Activated T-helper 1 cell treated with Interleukin-2 at 50 U/mL for 16 hours (primary cell): ENCODE results near the gene KIAA1328.
"Not testable (repeated sequence)": the region's sequence is repeated elsewhere in the genome, so short reads cannot be mapped to it uniquely, and the experiment has no call there.

Experiments used
- DNase-seq: peaks from one replicate; pipeline ENCODE4 v3.0.0-alpha.2; 2020; ENCODE audit warnings: low read depth

Gene KIAA1328

DNA sequence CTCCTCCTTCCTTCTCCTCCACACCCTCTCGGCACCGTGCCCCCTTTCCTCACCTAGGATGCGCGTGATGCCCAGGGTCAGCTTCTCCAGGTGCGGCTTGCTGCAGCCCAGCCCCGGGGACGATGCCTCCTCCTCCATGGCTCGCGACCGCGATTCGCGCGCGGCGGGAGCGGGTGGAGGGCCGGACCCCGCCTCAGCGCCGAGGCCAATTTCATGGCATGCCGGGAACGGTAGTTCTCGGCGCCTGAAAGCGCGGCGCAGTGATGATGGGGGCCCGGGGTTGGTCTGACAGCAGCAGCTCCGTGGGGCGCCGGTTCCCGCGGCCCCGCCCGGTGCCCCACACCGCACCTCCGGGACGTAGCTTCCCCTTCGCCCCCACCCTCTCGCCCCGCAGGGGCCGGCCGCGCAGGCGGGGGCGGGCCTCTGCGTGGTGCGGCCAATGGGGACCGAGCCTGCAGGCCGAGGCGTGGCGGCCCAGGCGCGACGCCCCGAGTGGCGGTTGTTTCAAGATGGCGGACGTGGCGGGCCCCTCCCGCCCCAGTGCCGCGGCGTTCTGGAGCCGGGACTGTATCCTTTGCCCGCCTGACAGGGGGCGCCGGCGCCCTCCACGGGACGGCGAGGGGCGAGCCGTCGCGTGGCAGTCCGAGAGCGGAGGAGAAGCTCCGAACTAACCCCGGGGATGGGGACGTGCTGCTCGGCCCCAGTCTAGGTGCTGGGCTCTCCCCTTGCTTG lies at the start of gene KIAA1328, which contains the start of gene TPGS2:
KIAA1328 (plus strand) TSS at position 498 of the 732 bp plus-strand sequence; CDS start at position 510, 12 bp downstream.
TPGS2 (minus strand) TSS at position 373 of the 732 bp plus-strand sequence; CDS start at position 138, 235 bp downstream.
- DNase-seq: peak; percentile 82

DNA sequence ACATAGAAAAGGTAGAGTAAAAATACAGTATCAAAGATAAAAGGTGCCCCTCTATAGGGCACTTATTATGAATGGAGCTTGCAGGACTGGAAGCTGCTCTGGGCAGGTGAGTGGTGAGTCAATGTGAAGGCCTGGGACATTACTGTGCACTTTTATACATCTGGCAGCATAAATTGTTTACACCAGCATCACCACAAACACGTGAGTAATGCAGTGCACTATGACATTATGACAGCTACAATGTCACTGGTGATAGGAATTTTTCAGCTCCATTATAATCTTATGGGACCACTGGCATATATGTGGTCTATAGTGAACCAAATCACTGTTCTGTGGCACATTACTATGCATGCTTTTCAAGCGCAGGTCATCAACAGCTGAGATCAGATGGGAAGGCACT lies 48.2 kb upstream of the KIAA1328 start:
- no peak for DNase-seq

DNA sequence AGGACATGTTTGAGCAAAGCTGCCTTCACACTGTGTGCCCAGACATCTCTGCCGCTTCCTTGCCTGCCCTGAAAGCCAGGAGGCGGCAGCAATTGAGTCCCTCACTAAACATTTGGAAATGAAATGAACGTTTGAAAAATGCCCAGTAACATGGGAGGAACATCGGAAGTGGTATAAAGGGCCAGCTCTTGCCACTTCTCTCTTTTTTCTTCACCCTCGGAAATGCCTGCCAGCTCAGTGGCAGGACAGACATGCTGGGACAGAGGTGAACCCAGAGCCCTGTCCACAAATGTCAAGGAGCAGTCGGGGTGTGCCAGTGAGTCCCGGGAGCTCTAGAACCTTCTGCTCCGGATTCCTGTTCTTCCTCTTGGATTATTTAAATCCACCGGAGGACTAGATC lies 46.2 kb upstream of the KIAA1328 start:
- DNase-seq: no peak

DNA sequence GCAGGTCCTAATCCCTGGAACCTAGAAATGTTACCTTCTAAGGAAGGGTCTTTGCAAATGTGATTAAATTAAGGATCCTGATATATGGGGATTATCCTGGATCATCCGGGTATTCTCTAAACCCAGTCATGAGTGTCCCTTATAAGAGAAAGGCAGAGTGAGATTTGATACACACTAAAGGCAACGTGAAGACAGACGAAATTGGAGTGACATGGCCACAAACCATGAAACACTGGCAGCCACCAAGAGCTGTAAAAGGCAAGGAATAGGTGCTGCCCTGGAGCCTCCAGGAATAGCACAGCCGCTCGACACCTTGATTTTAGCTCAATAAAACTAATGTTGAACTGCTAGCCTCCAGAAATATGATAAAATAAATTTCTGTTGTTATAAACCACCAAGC lies 45.1 kb upstream of the KIAA1328 start:
- no peak for DNase-seq

DNA sequence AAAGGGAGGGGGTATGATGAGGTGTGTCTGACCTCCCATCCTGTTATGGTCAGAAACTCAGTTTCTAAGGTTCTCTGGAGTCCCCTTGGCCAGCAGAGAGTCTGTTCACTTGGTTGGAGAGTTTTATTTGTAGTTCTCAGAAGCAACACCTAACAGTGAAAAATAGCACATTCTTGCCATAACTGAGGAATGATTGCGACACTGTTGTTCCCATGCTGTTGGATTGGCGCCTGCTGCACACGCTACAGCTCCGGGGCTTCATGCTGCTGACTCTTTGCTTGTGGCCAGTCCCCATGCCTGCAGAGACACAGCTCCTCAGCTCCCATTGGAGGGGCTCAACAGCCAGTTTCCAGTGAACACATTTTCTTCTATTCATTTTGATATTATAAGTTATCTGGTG lies 42.2 kb upstream of the KIAA1328 start:
- DNase-seq: no peak

DNA sequence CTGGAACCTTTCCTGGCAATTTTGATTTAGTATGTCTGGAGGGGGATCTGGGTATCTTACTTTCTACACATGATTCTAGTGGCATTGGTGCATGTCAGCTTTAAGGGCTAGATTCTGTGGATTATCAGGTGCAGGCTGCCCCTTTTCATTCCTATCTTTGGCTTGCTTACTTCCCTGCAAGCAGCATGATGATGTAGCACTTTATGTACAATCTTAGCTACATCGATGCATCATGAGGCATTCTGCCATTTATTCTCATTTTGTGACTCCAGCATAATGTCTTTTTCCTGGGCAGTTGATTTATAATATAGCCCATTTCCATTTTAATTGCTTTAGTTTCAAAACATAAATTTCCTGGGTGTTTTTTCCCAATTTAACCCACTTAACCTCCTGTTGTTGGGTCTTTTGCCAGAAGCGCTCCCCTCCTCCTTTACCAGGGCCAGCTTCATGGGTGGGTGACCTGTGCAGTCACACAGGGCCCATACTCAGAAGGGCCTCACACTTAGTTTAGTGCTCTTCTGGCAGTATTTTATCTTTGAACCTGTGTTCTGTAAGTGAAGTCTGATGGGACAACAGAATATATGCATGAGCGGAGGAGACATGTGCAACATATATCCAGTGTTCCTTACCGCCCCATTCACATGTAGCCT lies 36.2 kb upstream of the KIAA1328 start:
- no peak for DNase-seq

DNA sequence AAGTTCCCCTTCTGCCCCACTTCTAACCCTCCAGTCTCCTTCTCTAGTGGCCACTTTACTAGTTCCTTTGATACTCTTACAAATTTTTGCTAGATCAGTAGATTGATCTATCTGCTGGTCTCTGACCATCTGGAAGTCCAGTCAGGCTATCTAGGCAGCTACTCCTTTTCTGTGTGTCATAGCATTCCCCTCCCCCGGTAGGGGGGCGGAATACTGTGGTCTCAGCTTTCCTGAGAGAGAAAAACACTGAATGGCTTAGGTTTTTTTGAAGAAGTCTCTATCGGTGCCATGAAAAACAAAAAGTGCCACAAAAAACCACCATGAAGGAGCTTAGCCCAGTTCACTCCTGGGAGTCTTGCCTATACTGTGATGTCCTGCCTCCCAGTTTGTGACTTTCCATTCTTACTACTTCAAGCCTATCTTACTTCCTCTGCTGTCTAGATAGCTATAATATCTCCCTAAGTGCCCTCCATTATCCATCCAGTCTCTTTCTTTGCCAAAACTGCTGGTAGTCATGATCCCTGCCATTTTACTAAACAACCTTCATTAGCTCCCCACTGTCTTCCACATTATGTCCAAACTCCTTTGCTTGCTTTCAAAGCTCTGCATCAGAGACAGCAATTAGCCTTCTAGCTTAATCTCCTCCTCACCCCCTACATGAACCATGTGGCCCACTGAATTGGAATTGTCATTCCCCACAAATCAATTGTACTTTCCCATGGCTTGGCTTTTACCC lies 30.0 kb upstream of the KIAA1328 start:
- no peak for DNase-seq

DNA sequence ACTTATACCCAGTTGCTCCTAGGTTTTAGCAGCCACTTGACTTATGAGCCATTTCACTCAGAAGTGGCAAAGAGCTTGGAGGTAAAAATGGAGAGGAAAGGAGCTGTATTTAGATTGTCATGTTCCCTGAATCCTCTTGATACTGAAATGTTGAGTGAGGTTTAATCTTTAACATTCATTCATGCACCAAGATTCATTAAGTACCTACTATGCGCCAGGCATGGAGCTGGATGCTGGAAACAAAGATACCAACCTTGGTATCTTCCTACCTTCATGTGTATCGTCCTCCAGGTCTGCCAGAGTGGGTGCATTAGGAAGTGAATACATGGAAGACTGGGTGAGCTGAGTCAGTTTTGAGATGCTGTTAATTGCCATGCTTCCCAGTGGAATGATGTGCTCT lies 23.8 kb upstream of the KIAA1328 start:
- DNase-seq: no peak

DNA sequence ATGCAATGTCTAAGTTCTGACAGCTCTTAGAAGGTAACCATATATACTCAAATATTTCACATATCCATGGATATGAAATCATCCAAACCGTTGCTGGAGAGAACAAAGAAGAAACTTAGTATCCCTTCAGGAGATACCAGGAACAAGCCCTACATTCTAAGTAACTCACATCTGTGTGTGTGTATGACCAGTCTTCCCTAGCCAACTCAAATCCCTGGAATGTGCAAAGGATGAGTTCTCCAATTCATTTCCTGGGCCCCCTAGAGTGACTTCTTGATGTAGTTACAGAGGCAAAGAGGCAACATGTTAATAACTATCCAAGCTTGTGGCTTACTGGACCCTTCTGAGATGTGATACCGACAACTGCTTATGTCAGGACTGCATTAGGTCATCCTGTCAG lies 20.2 kb upstream of the KIAA1328 start:
- DNase-seq: no peak

DNA sequence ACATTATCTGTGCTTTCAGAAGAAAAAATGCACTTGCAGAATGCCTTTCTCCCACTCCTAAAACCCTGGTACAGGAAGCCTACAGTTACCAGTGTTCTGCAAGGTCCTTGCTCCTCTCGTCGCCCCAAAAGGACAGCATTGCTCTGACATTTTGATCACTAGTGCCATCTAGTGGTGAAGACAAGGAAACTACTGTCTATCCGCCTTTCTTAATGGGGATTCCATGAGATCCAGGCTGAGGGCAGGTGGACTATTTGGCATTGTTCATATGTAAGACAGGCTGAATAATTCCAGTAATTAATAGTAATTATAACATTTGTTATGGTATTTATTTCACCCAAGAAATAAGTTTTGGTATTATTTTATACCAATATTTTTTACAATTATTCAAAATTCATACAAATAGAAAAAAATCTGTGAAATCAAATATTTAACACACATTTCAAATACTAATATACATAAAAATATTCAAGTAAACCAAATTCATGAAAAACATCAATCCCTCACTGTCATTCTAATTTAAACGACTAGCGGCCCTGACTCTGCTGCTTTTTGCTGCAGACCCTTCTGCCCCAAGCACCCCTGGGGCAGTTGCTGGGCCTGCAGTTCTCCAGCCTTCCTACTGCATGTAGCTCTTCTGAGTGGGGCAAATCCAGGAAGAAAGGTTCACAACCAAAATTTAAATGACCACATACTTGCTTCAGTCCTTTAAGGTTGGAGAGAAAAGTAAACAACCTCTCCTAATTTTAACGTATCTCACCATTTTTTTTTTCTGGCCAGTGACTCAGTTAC lies 19.1 kb upstream of the KIAA1328 start:
- DNase-seq: no peak

DNA sequence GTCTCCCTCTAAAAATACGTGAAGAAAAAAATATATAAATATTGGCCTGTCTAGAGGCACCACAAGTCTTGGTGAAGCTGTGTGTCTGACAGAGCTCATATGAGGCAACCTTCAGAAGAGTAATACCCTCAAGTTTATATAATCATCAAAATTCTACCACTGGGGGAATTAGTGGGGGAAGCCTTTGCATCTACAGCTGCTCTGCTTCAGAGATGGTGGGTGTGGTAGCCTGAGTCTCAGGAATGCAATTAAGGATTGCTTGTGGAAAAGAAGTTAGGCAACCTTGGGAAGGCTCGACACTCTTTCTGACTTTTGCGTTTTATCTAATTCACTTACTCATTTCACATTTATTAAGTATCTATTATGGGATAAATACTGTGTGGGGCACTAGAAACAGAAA lies 17.5 kb upstream of the KIAA1328 start:
- no peak for DNase-seq

DNA sequence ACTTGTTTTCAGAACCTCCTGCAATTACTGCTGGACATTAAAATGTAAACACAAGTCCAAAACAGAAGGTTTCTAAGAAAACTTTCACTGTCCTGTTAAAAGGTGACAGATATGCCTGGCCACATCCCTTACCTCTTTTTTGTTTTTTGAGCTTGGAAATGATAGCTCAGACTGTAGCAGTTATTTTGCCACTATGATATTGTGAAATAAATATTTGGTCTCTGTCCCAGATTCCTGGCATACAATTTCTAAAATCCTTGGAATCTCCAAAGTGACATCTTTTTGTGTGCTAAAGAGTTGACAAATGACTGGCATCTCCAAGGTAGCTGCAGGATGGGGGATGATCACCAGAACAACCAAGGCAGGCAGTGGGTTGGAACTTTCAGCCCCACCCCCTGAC lies 17.0 kb upstream of the KIAA1328 start:
- DNase-seq: no peak

DNA sequence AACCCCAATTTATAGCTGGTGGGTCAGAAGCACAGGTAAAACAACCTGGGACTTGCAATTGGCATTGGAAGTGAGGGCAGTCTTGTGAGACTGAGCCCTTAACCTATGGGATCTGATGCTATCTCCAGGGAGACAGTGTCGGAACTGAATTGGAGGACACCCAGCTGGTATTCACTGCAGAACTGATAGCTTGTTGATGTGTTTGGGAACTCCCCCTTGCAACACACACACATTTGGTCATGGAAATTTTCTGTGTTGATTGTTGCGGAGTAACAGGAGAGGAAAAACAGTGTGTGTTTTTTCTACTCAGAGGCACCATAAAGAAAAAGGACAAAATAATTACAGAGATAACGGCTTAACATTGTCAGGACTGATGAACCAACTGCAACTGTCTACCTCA lies 16.2 kb upstream of the KIAA1328 start:
- DNase-seq: no peak

DNA sequence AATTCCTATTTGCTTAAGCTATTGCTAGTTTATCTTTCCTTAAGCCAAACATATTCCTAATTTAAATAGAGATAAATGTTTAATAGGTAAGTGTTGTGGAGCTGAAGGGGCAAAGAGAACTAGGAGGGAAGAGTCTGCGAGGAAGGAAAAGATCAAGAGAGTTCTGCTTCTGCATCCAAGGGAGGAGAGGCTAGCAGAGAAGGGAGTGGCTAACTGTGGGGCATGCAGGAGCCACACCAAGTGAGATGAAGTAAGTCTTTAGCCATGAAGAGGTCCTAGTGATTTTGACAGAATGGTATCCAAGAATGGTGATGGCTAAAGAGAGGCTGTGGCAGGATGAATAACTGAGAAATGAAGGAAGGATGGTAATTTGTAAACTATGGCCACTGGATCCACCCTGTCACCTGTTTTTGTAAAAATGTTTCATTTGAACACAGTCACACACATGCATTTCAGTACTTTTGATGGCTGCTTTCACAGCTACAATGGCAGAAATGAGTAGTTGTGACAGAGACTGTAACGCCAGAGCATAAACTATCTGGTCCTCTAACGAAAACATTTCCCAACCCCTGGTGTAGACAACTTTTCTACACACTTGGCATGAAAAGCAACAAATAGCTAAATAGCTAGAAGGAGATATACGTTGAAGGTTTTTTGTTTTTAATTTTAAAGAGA lies 15.7 kb upstream of the KIAA1328 start:
- DNase-seq: no peak

DNA sequence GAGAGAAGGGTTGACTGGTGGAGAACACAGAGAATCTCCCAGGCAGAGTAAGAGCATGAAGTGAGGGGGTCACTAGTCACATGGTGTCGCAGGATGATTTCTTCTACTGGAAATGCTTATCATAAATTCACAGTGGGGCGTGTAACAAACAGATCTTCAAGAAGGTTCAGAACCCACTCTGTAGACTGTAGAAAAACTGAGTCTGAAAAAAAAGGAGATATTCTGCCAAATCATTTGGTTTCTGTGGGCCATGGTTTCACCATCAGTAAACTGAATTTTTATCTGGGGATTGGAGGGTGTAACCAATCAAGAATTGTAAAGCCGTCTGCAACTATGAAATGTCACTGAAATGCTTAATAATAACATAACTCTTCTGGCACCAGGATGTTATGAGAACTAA lies 15.1 kb upstream of the KIAA1328 start:
- DNase-seq: no peak

DNA sequence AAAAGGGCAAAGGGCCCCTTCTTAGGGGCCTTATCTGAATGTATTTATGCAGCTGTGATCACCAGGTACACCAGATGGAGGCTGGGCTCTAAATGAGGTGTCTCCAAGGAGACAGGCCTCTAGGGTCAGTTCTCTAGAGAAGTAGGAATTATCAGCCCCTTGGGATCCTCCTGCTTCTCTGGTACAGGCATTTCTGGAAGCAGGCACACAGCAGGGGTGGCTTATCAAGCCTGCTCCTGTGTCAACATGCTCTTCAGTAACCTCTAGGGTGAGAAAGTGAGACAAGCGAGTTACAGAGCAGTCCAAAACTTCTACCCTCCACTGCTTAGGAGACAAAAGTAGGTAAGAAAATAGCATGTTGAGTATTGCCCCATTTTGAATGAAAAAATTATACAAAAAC lies 13.9 kb upstream of the KIAA1328 start:
- no peak for DNase-seq

DNA sequence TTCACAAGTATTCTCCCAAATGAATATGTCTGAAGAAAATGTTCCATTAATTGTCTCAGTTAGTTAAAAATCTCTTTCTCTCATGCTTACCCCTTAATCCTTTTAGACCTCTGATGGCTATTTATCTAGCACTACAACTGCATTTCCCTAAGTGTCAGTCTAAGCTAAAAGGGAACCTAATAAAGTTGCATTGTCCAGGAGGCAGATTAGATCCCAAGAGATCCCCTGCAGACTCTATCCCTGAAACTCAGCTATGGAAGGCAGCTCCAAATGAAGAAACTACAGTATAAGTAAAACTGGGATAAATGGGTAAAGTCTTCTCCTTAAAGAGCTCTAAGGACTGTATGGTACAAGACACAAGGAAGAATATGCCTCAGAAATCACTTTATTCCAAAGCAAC lies 12.8 kb upstream of the KIAA1328 start:
- not testable (repeated sequence) for DNase-seq

DNA sequence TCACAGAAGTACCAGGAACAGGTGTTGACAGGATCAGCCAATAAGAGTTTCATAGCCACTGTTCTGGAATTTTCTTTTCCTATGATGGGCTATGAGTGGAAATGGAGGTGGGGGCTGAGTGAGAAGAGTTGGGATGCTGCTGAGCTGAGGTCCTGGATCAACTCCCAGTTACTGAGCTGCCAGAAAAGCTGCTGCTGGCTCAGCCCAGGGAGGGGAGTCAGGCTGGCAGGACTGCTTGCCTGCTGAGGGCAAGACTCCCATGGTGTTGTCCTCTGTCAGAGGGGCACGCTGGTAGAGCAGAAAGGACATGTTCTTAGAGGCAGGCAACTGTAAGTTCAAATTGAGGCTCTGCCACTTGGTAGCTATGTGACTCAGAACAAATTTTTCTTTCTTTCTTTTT lies 11.9 kb upstream of the KIAA1328 start:
- no peak for DNase-seq

DNA sequence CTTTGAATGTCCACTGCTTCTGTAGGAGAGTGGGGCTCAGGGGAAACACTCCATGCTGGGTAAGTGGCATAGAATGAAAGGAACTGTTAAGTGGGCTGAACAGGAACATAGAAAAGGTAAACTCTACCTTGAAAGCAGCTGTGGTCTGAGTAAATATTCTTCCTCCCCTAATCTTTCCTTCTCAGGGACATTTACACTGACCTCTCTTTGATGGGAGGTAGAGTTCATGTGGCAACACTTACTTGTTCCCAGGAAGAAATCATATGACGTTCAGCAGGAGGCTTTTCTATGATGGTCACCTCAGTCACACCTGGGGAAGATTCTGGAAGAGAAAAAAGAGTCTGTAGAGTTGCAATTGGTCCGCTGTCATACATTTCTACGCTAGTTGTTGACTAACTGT lies 10.3 kb upstream of the KIAA1328 start:
- no peak for DNase-seq

DNA sequence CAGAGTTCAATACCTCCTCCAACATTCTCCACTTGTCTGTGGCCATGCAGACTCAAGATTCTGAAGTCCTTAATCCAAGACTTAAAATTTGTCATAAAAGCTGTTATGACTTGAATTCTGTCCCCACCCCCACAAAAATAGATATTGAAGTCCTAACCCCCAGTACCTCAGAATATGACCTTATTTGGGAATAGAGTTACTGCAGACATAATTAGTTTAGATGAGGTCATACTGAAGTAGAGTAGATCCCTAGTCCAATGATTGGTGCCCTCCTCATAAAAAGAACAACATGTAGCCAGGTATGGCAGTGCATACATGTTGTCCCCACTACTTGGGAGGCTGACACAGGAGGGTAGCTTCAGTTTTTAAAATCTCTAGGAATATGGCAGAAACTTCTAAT lies 9.3 kb upstream of the KIAA1328 start:
- DNase-seq: no peak

DNA sequence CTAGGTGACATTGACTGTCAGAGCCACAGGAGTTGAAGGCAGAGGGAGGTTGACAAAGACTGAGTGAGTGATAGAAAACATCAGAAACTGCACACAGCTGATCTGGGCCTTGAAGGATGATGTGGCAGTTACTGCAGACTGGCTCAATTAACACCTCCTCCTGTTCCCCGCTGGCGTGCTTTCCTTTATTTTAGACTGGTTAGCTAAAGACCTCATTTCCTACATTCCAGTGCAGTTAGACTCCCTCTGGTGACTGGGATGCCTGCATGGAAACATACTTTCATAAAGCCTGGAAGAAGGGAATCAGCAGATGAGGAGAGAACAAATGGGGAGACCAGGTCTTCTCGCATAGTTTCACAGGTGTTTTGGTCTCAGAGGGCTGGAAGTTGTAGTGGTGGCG lies 7.2 kb upstream of the KIAA1328 start:
- DNase-seq: no peak

DNA sequence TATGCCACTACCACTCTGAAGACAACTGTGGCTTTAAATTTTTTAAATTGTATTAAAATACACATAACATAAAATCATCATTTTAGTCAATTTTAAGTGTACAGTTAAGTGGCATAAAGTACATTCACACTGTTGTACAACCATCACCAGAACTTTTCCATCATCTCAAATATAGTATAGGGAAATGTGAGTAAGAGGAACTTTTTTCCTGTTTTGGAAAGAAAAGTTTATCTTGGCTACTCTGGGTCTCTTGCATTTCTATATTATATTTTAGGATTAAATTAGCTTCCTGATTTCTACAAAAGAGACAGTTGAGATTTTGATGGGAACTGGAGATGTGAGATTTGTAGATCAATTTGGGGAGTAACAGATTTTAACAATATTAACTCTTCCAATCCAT lies 3.4 kb upstream of the KIAA1328 start:
- DNase-seq: no peak
